Stimulated activated CD8-positive, alpha-beta memory T cell treated with anti-CD3 and anti-CD28 coated beads, Interleukin-7, amount 100 ng/mL, for 24 hours (primary cell): ENCODE measurements around the gene FAM13A.

ENCODE experiments used
- DNase-seq: peaks from one replicate; pipeline ENCODE4 v3.0.0-alpha.2; 2020; ENCODE audit warnings: low read depth

Gene FAM13A

DNA sequence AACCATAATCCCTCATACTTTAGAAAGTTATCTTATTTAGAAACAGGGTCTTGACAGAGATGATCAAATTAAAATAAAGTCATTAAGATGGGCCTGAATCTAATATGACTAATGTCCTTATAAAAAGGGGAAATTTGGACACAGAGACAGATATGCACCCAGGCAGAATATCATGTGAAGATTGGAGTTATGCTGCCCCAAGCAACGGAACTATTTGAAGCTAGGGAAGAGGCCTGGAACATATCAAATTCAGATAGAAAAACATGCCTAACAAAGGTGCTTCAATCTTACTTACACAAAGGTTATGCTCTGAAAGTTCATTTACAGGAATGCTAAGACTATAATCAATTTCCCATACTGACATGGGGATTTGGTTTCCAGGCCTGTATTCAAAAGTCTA, 246.7 kb downstream of the FAM13A start:
- DNase-seq, result no peak

DNA sequence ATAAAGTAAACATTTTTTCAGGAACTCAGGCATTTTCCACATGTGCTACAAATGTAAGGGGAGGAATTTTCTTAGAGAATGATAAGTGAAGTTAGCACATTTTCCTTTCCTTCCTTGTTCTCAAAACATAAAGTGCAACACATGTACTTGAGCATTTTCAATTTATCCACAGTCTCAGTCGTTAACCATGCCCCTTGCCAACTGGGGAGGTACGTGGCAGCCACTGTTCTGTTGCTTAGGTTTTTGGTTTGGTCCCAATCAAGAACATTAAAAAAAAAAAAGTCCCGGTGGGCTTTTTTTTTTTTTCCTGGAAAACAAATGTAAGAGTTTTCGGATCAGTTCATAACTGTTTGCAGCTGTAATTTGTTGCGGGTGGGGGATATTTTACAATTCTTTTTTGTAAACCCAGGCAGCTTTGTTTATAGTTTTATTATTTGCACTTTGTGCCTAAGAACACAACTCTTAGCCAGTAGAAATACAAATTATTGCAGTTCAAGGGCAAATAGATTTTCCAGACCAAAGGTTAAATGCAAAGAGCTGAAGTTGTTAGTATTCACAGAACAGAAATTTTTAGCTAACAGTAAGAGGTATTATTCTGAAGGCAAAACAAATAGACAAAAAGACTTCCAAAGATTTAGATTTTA, 247.3 kb downstream of the FAM13A start:
- no peak for DNase-seq

DNA sequence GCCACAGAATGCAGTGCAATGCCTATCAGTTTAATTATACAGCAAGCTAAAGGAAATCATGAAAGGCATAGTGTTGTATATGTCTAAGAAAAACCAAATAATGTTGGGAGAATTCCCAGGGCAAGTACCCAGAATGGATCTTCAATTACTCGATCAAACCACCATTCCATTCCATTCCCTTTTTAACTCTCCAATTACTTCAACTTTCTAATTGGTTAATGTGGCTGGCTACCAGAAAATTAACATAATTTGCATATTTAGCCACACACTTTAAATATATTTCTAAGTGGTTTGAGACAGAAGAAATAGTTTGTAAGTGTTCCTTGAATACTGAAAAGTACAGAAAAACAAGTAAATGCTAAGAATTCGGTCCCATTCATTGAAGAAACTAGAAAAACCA, 247.9 kb downstream of the FAM13A start:
- DNase-seq, result no peak

DNA sequence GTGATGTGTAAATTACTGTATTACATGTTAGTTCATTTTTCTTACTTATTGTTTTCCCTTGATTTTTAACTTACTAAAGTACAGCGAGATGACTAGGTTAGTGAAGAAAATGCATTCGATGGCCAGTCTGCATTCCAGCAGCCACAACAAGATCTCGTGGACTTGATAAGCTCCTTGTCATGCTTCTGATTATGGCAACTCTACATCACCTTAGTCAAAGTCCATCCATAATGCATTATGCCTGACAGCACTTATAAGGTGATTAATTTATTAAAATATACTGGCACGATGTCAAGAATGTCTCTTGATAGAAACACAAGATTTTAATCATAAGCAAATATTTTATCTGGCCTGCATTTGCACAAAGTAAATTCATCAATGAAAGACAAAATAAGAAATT, 249.5 kb downstream of the FAM13A start:
- no peak for DNase-seq

DNA sequence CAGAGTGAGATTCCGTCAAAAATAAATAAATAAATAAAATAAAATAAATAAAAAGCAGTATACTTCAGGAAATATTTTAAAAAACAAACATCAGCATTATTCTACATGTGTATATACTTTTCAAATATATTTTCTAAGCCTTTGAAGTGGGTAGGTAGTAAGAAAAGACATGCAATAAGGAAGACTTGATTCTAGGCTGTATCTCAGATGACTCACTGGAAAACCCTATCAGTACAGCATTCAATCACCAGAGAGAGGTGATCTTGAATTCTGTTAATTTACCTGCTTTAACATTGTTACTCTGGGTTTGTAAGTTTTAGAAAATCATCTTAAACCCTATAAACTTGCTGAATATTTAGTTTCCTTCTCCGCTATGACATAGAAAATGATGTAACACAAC, 252.8 kb downstream of the FAM13A start:
- no peak for DNase-seq

DNA sequence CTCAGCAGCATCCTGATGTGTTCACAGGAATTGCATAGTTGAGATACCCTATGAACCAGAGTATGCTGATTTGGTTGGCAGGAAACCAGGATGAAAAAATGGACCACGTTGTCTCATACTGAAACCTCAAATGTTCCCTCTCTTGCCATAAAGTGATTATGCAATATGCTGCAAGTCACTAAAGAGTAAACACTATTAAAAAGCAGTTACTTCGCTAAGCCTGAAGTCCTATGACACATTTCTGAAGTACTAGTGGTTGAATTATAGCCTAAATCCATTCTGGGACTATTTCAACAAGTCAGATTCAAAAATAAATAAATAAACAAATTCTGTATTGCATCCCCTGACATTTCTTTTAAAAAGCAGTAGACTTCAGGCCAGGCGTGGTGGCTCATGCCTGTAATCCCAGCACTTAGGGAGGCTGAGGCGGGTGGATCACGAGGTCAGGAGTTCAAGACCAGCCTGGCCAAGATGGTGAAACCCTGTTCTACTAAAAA, 253.3 kb downstream of the FAM13A start:
- no peak for DNase-seq

DNA sequence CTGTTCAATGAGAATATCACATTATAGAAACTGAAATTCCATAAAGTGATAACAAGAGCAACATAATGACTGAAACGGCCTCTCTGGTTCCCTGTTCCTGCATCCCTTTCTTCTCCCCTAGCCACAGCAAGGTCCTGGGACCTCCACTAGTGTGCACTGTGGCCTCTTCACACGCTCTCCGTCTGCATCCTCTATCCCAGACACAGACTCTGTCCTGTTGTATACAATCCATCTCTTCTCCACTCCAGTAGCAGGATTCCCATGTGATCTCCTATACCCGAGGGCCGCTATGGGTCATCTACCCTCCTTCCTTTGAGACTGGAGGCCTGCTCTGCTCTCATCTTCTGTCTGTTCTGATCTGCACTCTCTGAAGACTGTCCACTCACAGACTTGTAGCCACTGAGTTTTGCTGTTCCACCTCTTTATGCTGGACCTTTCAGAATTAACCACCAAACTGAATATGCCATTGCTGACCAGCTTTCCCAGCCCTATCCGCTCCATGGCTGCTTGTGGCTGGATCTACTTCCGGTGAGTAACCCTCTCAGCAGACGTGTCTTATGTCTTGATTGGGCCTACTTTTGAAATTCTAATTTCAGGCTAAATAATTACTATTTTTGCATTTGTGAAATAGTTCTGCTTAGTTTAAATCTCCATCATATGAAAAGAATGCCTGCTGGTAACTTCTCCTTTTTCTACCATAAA, 254.2 kb downstream of the FAM13A start:
- no peak for DNase-seq

DNA sequence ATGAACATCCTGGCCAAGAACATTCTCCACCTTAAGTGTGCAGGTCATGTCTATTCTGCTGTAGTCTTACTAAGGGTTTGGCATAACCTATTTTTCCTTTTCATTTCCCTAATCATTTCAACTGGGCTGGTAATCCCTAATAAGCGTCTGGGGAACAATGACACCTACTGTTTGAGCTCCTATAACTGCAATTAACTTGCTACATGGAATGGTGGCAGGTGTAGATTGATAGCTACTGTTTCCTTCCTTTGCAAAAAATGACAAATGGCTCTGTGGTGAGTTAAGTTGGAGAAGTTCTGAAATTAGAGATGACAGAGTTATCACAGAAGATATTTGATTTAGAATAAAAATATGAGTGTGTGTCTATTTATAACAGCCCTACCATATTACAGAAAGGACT, 254.8 kb downstream of the FAM13A start:
- no peak for DNase-seq

DNA sequence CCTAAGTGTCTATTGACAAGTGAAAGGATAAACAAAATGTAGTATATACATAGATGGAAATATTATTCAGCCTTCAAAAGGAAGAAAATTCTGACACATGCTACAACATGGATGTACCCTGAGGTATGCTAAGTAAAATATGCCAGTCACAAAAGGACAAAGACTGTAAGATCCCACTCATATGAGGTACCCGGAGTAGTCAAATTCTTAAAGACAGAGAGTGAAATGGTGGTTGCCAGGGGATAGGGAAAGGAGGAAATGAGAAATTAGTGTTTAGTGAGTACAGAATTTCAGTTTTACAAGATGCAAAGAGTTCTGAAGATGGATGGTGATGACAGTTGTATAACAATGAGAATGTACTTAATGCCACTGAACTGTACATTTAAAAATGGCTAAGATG, 257.1 kb downstream of the FAM13A start:
- DNase-seq, result no peak

DNA sequence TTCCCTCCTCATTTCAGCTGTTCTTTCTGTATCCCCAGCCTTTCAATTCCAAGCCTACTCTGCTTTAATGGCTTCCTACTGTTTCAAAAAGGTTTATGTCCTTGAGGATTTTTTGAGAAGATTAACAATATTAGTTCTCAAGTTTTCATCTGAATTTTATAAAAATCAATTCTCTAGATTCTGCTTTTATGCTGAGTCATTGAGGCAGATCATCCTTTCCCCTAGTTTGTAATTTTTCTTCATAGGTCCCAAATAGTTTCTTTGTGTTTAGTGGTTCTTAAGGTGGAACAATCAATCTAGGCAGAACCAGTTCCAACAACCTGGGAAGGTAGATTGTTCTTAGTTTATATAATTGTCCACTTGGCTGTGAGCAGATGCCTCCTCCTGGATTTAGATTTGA, 259.3 kb downstream of the FAM13A start:
- DNase-seq, result no peak

DNA sequence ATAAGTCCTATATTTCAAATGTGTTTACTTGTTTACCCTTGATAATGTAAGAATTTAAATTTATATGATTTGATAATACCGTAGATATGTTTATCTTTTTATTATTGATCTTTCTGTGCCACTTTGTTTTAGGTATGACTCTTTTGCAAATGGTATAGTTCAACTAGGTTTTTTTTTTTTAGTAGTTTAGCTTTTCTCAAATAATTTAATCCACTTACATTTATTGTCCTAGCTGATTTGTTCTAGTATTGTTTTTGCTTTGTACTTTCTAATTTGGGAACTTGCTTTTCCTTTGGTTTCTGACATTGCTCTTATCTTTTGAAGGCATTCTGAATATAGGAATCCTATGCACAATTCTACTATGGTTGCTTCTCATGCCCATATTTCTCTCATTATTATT, 260.4 kb downstream of the FAM13A start:
- DNase-seq, result no peak

DNA sequence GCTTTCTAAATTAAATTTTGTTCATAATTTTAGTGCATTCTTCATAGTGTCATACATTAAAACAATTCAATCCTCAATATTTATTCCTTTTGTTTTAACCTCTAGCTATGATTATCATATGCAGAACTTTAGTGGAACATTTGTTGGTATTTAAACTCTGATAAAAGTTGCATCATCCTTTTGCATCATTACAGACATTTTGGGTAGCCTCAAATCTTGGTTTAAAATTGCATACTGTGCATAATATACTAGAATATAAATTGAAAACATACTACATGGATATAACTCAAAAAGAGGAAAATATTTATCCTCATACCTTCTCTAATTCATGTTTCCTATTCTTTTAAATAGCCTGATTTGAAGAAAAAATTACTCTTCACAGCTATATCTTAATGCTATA, 262.0 kb downstream of the FAM13A start:
- no peak for DNase-seq

DNA sequence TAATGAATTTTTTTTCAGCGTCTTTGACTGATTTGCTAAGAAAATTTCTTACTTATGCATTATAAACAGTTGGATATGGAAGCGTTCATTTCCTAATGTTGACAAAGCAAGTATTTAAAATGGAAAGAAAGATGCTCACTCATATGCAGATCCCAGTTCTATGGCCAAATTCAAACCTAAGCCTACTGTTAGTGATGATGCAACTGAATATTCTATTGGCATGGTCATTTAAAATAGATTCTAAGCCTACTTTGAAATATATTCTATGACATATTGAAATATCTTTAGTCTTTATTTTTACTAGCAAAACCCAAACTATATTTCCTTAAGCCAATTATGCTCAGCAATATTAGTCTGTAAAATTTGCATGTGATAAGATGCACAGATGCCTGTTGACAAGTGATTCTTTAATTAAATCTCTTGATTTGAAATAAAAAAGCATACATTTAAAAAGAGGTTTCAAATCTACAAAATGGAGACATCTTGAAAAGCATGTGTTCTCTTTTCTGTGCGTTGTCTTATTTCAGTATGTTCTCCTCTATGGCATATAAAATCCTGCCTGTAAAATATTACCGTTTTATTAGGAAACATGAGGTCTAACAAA, 262.8 kb downstream of the FAM13A start:
- no peak for DNase-seq

DNA sequence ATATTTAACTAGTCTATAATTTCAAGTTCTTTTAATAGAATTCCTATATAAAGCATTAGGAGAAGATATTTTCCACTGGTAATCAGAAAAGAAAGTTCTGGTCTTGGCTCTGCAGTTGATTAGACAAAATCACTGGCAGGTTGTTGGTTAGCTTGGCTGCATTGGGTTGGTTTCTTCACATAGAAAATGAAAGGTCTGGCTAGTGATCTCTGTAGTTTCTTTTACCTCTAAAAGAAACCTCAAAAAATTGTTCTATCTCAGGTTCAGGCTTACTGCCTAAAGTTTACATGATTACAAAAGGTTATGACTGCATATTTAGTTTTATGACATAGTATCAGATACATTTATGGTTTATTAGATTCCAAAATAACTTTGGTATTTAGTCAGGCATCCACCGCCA, 263.5 kb downstream of the FAM13A start:
- no peak for DNase-seq

DNA sequence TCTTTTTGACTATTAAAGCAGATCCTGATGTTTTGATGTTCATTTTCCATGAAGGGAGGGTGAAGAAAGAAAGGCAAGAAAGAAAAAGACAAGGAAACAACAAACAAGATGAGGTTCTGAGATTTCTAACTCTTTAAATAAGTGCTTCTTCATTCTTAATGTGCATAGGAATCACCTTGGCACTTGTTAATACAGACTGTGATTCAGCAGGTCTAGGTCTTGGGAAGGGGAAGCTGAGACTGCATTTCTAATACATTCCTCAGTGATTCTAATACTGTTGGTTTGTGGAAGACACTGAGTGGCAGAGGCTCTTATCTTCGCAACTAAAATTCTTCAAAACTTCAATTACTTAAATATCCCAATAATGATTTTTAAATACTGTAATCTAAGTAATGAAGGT, 264.2 kb downstream of the FAM13A start:
- DNase-seq, result no peak

DNA sequence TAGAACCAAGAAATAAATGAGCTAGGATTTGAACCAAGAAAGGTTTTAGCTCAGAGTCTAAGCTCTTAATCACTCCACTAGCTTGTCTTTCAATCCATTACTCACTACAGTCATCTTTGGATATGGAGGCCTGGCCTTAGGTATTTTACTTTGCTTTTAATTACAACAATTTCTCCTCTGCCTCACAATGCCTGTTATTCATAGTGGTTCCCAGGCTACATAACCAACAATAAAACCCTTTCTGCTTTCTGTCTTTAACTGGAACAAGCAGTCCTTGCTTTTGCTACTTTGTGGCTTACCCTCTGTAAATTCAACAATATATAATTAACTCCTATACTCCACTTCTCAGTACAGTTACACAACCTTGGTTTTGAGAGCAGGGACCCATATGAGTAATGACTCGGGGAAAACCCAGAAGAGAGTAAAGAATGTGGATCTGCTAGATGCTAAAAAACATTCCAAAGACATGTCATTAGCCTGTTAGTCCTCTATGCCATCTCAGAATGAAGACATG, 264.7 kb downstream of the FAM13A start:
- DNase-seq, result no peak

DNA sequence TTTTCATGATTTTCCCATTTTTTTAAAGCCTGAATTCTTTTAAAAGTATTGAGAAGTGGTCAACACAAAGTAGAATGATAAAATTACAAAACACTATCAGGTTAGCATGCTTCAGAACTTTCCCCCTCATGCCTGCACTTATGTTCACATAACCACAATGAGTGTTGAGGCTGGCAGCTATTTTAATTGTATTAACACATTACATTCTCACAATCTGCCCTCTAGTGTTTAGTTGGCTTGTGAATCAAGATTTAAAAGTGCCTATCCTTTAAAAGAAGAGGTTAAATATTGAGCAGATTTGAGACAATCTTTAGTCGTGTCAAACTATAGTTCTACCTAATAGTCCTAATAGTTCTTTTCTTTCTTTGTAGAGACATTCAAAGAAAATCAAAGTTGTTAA, 265.7 kb downstream of the FAM13A start:
- no peak for DNase-seq

DNA sequence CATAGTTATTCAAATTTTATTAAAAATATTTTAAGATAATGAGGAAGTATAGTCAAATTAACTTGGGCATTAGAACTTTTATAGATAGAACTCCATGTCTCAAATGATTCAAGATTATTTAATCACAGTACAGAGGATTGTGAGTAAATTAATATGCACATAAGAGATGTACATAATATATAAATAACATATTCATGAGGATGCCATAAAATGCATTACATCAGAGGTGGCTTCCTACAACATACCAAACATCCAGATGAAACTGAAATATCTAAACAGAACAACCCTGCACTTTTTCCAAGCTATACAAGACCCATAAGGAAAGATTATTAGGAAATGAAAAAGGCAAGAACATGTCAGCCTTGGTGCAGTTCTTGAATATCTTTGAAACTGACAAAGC, 268.1 kb downstream of the FAM13A start:
- no peak for DNase-seq

DNA sequence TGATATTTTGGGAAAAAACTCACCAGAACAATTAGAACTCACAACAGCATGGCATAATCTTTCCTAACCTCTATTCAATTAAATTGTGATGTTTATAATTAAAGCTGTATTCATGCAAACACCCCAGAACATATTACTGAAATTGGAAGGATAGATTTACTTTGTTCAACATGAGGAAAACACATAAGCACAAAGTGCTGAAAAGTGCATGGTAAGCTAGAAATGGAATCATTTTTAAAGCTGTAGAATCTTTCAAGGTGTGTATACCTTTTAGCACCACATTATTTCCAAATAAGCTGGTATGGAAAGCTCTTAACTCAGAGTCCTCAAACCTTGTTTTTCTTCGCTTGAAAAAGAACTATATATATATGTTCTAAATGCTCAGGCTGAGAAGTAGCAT, 268.6 kb downstream of the FAM13A start:
- DNase-seq, result no peak

DNA sequence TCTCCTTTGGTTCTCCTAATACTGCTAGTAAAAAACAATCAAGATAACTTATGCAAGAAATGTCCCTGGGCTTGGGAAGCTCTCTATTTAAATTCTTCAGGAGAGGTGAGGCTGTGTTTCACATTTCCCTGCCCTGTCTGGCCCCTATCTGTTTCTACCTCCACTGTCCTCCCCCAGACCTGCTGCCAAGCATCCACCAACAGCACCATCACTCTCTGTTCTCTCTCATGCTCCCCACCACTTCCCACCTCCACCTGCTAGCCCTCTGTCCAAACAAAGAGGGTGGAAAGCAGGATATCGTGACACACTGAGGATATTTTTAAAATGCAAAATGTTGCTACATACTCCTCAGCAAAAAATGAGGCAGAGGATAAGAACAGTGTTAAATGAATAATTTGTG, 271.0 kb downstream of the FAM13A start:
- DNase-seq, result no peak

DNA sequence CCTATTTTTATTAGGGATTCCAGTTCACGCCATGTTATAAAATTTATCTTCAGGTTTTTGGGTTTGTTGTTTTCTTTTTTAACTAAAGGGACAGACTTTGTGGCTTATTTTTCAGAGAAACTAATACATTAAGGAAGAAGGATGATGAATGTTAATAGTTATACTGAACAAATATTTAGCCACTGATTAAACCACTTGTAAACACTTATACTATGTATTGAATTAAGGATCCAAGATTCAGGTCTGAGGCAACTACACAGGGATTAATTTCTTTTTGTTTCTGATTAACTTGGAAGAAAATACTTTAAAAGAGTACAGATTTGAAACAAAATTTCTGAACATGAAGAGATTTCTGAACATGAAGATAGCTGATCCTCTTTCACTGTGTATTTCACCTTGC, 276.6 kb downstream of the FAM13A start:
- no peak for DNase-seq

DNA sequence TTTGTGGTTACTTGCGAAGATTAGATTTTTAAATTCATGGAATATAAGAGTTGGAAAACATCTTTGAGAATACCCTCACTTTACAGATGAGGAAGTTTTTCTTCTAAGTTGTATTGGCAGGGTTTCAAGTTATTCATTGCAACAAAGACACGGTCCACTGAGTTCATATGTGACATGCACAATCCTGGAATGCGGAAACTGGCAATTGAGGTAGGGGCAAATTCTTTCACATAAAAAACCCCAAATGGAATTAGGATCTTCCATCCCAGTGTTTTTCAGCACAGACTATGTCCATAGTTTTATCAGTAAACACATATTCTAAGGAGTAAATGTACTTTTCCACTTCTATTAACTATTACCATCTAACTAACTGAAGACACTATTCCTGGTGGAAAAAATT, 277.6 kb downstream of the FAM13A start:
- no peak for DNase-seq

DNA sequence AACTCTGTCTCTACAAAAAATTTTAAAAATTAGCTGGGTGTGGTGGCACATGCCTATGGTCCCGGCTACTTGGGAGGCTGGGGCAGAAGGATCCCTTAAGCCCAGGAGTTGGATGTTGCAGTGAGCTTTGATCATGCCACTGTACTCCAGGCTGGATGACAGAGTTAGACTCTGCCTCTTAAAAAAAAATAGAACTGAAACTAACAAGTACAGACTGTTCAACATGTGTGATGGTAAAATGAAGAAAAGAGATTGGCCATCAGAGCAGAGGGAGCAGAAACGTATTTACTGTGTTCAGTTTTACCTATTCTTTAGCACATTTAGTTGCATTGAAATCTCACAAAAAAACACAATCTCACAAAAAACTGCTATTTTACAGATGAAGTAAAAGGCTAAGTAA, 281.5 kb downstream of the FAM13A start:
- DNase-seq, result no peak
